NCI-H524 (cell line): Measurements from ENCODE around the gene PPP3CA.
"Not testable (repeated sequence)": the region's sequence is repeated elsewhere in the genome, so short reads cannot be mapped to it uniquely, and the experiment has no call there.

Source experiments
- DNase-seq, 2 experiments: peaks; one replicate each; lab custom pipeline; 2025; lab: John Stamatoyannopoulos, UW

PPP3CA gene

DNA sequence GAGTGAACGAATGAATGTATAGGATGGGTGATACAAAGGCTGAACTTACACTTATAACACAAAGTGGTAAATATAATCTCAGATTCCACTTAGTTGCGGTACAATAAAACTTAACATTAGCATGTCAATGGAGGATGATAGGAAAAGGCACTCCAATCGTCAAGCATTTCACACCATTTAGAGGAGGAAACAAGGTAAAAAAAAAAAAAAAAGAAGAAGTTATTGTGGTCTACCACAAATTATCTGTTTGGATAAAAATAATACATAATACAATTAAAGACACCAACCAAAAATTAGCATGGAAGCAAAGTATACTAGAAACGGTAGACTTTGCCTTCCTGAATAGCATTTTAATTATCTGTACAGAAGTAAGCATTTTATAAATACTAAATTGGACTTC, 205.5 kb downstream of the PPP3CA start:
- no peak for DNase-seq

DNA sequence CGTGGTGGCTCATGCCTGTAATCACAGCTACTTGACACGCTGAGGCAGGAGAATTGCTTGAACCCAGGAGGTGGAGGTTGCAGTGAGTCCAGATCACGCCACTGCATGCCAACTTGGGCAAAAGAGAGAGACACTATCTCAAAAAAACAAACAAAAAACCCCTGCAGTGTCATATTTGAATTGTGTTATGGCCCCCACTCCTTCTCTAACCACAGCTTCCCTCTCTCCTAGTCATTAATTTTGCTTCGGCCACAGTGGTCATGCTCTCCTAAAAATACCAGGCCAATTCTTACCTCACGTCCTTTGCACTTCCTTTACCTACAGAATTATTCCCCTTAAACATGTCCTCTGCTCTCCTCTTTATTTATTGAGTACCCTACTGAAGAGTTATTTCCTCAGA, 206.1 kb downstream of the PPP3CA start:
- no peak for DNase-seq

DNA sequence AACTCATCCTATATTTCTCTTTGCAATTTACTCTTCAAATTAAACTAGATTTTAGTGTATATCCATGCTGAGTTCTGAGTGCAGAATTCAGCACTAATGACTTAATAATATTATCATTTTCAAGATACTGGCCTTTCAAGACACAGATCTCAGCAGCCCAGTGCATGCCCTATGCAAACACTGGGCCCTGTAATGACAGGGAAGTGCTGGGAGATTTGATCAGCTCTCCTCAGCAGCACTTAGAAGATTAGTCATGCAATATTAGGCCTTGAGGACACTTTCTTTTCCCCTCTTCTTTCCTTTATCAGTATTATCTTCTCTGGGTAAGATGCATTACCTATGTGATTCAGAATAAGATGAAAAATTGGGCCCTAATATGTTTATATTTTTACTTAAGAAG, 207.1 kb downstream of the PPP3CA start:
- peak in 1 of 2 experiments; percentile 5 for DNase-seq

DNA sequence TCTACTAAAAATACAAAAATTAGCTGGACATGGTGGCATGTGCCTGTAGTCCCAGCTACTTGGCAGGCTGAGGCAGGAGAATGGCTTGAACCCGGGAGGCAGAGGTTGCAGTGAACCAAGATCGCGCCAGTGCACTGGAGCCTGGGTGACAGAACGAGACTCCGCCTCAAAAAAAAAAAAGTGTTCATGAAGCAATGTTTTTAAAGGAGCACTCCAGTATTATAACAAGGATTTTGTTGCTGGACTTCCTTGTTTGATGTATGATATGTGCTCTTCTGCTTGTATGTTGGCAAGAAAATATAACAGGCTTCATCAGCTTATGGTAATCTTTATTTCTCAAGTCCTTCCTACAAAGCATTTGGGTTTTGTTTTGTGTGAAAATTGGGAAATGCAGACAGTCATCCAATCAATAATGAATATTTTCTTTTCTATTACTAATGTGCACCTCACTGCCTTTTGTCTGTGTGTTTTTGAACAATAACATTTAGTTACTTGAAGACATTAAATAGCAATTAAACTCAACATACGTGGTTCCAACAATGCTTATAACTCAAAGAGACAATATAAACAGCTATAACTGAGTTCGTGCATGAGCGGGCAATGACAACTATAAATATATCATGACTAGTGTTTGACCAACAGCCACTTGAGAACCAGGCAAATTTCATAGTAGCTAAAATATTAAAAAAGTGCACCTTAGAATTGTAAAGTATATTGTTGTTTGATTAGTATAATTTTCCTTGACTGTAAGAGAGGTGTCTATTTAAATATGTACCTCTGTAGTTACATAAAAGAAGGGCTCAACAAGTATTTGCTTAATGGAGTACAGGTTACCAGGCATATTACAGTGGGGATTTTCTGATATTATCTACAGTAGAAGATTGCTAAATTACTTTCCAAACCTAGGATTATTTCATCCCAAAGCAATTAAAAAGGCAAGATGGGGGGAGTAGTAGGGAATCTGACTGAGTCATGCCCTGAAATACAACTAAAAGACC, 210.7 kb downstream of the PPP3CA start:
- no peak for DNase-seq

DNA sequence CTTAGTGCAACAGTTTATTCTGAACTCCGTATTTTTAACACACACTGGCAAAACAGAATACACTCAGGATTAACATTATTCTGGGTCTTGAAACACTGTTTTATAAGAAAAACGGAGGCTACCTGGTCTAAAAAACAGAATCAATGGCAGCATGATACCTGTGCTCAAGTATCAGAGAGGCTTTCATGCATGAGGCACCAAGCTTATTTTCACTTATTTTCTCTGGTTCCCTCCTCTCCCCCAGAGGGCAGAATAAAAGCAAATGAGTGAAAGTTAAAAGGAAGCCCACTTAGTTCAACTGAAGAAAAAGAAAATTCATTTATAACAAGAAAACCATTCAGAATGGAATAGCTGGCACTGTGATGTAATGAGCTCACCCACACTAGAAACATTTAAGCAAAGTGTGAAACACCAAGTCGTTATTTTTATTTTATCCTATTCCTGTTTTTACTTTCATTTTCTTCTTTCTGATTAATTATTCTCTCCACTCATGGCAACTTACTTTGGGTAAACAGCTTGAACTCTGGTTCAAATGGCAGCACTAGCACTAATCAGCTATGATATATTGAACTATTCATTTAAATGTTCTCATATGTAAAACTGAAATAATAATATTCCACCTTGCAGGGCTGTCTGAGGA, 211.8 kb downstream of the PPP3CA start:
- DNase-seq: no peak

DNA sequence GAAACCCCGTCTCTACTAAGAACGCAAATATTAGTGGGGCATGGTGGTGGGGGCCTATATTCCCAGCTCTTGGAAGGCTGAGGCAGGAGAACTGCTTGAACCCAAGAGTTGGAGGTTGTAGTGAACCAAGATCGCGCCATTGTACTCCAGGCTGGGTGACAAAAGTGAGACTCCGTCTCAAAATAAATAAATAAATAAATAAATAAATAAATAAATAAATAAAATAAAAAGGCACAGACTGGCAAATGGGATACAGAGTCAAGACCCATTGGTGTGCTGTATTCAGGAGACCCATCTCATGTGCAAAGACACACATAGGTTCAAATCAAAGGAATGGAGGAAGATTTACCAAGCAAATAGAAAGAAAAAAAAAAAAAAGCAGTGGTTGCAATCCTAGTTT, 216.3 kb downstream of the PPP3CA start:
- DNase-seq: not testable (repeated sequence)

DNA sequence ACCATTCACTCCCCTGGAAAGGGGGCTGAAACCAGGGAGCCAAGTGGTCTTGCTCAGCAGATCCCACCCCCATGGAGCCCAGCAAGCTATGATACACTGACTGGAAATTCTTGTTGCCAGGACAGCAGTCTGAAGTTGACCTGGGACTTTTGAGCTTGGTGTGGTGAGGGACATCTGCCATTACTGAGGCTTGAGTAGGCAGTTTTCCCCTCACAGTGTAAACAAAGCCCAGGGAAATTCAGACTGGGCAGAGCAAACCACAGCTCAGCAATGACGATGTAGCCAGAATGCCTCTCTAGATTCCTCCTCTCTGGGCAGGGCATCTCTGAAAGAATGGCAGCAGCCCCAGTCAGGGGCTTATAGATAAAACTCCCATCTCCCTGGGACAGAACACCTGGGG, 218.4 kb downstream of the PPP3CA start:
- not testable (repeated sequence) for DNase-seq

DNA sequence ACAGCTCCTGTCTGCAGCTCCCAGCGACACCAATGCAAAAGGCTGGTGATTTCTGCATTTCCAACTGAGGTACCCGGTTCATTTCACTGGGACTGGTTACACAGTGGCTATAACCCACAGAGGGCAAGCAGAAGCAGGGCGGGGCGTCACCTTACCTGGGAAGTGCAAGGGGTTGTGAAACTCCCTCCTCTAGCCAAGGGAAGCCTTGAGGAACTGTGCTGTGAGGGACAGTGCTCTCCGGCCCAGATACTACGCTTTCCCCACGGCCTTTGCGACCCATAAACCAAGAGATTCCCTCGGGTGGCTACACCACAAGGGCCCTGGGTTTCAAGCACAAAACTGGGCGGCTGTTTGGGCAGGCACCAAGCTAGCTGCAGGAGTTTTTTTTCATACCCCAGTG, 218.9 kb downstream of the PPP3CA start:
- DNase-seq: no peak

DNA sequence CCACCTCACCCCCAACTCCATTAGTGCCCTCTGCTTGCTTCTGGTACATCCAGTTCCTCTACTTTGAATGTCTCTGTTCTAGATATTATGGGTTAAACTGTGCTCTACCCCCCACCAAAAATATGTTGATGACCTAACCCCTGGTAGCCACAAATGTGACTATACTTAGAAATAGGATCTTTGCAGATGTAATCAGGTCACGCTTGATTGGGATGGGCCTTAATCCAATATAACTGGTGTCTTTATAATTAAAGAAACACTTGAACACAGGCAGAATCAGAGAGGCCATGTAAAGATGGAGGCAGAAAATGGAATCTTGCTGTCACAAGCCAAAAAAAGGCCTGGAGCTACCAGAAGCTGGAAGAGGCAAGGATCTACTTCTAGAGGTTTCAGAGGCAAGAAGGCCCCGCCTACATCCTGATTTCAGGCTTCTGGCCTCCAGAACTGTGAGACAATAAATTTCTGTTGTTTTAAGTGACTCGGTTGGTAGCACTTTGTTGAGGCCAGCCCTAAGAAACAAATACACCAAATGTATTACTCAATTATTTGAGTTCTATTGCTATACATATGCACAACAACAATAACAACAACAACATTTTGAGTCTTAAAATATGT, 220.0 kb downstream of the PPP3CA start:
- no peak for DNase-seq

DNA sequence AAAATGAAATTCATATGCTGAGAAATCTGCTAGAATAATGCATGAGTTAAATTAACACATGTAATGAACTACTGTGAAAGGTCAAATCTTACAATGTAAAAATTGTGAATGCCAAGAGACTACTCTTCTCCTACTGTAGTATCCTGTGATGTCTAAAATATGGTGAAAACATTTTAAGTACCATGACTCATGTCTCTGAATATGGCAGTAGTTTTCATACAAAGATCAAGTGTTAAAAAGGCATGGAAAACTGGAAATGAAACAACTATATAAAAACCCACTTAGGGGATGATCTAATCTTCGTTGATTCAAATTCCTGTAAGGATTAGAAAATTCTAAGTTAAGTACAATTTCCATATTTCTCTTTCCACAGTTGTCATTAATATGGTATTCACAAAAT, 221.3 kb downstream of the PPP3CA start:
- no peak for DNase-seq

DNA sequence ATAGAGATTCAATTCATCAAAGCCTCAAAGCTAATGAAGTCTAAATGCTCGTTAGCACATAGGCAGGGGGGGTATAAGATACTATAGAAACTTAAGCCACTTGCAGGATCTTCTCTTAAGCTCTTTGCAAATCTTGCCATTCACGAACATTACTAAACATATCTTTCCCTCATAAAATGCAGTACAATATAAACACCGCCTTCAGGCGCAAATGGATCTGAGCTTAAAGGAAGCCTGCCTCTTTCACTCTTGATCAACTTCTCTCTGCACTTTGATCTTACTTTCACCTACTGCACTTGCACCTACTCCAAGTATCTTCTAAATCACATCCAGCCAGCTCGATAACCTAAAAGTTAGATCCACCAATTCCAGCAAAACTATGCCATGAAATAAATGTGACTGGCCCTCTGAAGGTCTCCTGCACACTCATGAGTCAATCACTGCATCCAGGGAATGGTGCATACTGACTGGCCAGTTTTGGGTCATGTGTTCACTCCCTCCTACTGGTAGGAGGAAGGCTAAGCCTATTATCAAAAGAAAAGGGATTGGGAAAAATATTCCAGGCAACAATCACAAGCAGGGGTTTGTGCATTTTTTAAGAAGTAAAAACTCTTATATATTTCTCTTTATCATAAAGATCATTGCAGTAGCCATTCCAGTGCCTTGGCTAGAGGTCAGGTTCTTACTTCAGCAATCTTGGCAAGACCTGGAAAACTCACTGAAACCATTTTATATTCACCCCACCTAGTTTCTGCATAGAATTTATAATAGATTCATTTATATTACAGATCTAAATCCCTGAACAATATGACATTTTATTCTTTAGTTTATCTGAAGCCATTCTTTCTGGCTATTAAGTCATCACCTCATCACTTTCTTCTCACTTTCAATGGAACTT, 222.0 kb downstream of the PPP3CA start:
- DNase-seq: no peak

DNA sequence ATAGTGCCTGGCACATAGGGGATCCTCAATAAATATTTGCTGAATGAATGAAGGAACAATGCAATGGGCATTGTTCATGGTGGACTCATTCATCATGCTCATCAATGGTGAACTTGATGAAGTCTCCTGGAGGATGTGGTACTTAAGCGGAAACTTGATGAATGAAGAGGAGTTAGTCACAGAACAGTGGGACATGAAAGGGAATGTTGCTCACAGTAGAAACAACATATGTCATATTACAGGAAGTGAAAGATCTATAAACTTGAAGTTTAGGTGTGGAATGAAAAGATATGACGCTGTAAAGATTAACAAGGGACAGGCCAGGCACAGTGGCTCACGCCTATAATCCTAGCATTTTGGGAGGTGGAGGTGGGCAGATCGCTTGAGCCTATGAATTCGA, 224.1 kb downstream of the PPP3CA start:
- no peak for DNase-seq

DNA sequence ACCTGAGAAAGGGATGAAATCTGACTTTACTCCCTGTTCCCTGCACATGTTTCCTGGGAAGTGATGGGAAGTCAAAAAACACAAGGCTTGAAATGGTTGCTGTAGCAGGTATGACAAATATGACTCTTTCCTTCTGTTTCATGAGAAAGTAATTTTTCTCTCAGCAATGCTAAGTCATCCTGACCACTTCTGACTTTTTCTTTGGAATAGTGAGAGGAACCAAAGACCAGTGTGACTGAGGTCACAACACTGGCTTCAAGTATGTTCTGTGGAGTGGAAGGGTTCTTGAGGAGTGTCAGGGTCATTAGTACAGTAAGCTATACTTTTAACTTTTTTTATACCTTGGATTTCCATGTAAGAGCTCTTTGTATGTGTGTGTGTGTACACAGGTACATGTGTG, 225.3 kb downstream of the PPP3CA start:
- no peak for DNase-seq

DNA sequence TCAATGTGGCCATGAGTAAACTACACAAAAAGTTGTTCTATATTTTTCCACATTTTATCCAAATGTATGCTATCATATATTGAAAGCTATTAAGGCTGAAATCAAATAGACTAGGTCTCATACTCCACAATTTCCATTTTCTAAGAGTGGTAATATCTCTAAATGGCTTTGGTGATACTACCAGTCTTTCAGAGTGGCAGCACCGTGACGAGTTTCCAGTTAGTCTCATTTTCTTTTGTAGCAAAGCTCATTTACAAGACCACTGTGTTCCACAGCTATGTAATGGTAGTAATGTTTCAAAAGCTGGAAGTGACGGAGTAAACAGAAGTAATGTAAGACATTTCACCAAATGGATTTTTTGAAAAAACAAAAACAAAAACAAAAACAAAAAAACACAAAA, 228.2 kb downstream of the PPP3CA start:
- DNase-seq: no peak

DNA sequence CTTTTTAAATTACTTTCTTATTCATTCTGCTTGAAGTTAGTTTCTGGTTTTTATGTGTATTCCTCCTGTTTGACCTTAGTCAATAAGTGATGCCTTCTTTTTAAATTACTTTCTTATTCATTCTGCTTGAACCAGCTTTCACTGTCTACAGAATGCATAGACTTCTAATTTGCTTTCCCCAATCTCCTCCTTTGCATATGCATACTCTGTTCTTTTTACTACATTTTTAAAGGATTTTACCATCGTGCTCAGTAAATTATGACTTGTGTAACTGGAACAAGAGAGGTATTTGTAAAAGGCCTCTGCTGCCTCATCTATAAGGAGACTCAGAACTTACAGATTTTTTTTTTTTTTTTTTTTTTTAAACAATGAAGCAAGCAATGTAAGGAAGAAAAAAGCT, 228.7 kb downstream of the PPP3CA start:
- DNase-seq: no peak

DNA sequence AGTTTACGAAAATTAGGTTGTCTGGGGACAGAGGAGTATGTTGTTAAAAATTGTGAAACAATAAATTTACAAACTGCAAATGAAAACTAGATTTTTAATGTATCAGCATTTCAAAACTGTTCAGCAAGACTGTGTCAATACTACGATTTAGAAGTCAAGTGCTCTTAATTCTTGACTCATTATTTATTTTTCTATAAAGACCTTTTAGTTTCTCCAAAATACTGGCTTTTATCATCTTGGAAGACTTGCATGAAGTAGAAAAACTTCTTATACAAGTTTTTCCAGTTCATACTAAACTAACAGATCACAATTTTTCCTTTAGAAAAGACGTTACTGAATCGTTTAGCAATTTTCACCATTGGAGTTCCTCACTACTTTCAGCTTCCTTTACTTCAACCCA, 231.4 kb downstream of the PPP3CA start:
- DNase-seq: no peak

DNA sequence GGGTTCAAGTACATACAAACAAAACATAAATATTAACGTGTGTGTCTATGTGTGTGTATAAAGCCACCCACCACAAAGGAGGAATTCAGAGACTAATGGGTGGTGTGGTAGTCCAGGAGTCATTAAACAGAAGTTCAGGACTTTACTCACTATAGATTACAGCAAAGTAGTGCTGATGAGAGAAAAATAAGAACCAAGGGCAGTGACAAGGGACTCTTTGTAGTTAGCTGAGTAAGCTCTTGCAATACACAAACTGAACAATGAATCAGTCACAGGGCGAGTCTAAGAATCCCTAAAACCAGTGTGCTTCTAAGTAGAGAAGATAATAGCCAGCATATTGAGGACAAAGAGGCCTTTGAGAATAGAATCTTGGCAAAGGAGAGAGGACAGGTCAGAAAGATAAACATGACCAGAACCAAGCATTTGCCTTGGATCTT, 232.4 kb downstream of the PPP3CA start:
- no peak for DNase-seq

DNA sequence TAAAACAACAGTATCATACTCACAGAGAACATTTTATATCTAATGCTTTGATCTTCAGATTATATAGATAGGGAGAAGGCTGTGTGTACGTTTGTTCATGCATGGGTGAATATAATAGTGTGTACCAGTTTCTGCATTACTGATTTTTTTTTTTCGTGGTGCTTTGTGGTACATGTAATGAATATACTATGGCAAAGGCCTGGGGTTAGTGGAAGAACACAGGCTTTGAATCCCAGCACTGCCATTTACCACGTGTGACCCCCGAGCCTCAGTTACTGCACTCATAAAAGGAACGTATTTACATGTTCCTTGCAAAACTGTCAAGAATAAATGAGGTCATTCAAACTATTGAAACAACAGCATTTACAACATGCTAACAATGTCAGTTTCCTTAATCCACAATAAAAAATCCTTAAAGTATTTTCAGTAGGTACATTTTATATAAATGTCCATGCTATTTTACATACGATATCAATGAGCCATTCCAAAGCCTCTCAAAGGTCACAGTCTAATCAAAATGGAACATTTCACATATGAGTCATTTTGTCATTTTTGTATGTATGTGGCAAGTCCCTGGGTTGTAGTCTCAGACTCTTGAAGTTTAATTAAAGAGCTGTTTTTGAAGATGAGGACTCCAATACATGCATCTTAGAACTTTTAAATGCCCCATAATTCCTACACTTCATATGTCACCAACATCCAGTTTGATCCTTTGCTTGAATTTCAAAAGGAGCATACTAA, 242.8 kb downstream of the PPP3CA start:
- DNase-seq: no peak

DNA sequence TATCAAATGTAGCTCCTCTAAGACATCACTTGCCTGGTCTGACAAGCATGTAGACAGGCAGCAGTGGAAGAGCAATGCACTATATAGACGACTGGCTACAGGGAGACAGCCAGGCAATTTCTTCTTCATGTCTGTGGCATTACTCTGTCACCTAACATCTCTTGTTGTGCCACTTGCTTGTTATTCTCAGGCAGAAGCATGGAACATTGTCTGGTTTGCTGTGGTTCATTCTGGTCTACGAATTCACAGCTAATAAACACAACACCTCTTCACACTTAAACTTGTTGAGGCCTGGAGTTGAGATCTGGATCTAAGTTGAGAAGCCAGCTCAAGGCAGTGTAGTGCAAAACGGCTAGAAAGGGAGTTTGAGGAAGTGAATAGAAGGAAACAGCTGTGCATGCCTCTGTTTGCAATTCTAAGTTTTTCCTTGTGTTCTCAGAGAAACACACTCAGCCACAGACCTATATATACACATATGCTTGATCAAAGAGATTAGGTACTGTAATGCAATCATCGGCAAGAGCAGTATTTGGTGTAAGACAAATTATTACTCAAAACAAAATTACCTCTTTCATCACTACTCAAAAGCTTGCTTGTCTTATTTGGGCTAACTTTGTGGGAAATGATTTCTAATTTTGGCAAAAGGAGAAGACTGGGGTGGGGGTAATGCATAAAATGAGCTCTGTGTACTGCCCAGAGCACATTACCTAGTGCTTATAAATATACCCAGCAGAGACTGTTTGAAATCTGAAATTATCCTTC, 243.8 kb downstream of the PPP3CA start:
- no peak for DNase-seq

DNA sequence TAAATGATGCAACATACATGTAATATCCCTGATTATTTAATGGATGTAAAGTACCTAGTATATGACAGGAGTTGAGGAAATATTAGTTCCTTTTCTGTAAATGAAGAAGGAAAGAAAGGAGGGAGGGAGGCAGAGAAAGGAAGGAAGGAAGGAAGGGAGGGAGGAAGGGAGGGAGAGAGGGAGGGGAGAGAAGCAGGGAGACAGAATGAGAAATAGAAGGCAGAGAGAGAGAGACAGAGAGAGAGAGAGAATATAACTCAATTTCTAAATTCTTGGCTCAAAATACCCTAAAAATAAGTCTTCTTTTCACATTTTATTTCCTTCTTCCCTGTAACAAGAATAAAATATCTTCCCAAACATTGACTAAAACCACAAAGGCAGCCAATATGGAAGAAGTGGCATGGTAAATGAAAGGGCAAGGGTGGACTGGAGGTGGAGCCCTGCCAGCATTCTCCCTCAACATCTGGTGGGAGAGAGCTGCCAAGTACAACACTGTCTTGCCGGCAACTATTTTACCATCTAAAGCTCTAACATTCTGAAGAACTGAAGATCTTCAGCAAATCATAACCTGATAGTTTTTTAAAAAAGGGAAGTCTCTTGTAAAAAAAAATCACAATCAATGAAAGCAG, 245.1 kb downstream of the PPP3CA start:
- no peak for DNase-seq
